ENCODE results near the gene NAA60. TPM values are rescaled to one million over a fixed set of nuclear protein-coding genes. Genes with fewer than 3 reads are reported as not detected.
"Not testable (repeated sequence)": the region's sequence is repeated elsewhere in the genome, so short reads cannot be mapped to it uniquely, and the experiment has no call there.

NAA60 gene
- total RNA-seq, 1 experiment from 2014 or later = 57.5 TPM

- H3K4me2 ChIP-seq = no peak overlapping the region
- no peaks in the 10 kb centered on the region for H3K27me3 ChIP-seq (ENCODE audit: insufficient read depth, low read depth)
- no peaks in the 10 kb centered on the region for H4K20me1 ChIP-seq (ENCODE audit: insufficient read depth)
- ChIA-PET CTCF (no interaction called here), POLR2A (ENCODE audit: unreplicated experiment) (no interaction called here)
- H2AFZ ChIP-seq = no peak overlapping the region
- no peak overlapping the region for H3K4me3 ChIP-seq
- H3K9me3 ChIP-seq (ENCODE audit: insufficient read depth, low read depth) = no peaks in the 10 kb centered on the region
- peaks cover 3% of the 10 kb centered on the region; the same call in 1 of the 2 replicates for H3F3A ChIP-seq (ENCODE audit: insufficient read depth, low read depth)
- no peak overlapping the region for H3K27ac ChIP-seq
- no TSS peak for BruUV-seq (replicated peaks)
- DNase-seq = no peak
- H3K4me1 ChIP-seq (replicated peaks; ENCODE audit: insufficient read depth) = peaks cover 19% of the 10 kb centered on the region
- intact Hi-C loops (cut with micrococcal nuclease; ENCODE audit: unreplicated experiment) = no loop called here
- no peaks in the 10 kb centered on the region for H3K36me3 ChIP-seq (ENCODE audit: low read depth)
- H3K9me2 ChIP-seq (ENCODE audit: insufficient read depth) = no peaks in the 10 kb centered on the region
- H3K79me2 ChIP-seq (ENCODE audit: low read depth) = peaks cover 15% of the 10 kb centered on the region
- TF ChIP-seq CTCF (conservative IDR thresholded peaks at IDR 0.05) = no peak
Observed at GRCh38 chr16:3498988-3499387, 55.5 kb downstream of the NAA60 start.

- not testable (repeated sequence) for H3F3A ChIP-seq (ENCODE audit: insufficient read depth, low read depth); H3K9me3 ChIP-seq (ENCODE audit: insufficient read depth, low read depth); H3K27ac ChIP-seq; H3K27me3 ChIP-seq (ENCODE audit: insufficient read depth, low read depth); H3K9me2 ChIP-seq (ENCODE audit: insufficient read depth); H4K20me1 ChIP-seq (ENCODE audit: insufficient read depth); H3K36me3 ChIP-seq (ENCODE audit: low read depth); DNase-seq
- CTCF ChIA-PET = interaction anchor here (0.7 kb wide), 1 partner anchor 11 kb away, joined by 10 read pairs; no protein-coding TSS in a partner anchor
- peak overlapping the region; percentile 84 for H2AFZ ChIP-seq
- peak overlapping the region; percentile 81 for H3K4me2 ChIP-seq
- BruUV-seq (replicated peaks) = TSS peak; percentile 61
- H3K4me3 ChIP-seq = peak overlapping the region; percentile 80
- H3K79me2 ChIP-seq (ENCODE audit: low read depth) = peaks cover 15% of the 10 kb centered on the region
- peaks cover 20% of the 10 kb centered on the region for H3K4me1 ChIP-seq (replicated peaks; ENCODE audit: insufficient read depth)
- intact Hi-C loops (cut with micrococcal nuclease; ENCODE audit: unreplicated experiment) = loop anchor here (2.0 to 10.0 kb wide), 4 partner anchors 99 to 317 kb away; partner anchors contain the start of genes OR1F1, ZNF174, ZNF263 and ZSCAN32
- POLR2A ChIA-PET (ENCODE audit: unreplicated experiment) = interaction anchor here (0.6 kb wide), 2 partner anchors 17 to 755 kb away, joined by 3 to 7 read pairs; no protein-coding TSS in a partner anchor
Observed at GRCh38 chr16:3501412-3501761, 57.9 kb downstream of the NAA60 start.

- Histone ChIP-seq H3K4me2 (peak overlapping the region; percentile 81), H3K4me1 (replicated peaks; ENCODE audit: insufficient read depth) (peaks cover 20% of the 10 kb centered on the region), H4K20me1 (ENCODE audit: insufficient read depth) (no peaks in the 10 kb centered on the region), H3K9me2 (ENCODE audit: insufficient read depth) (no peaks in the 10 kb centered on the region), H3K9me3 (ENCODE audit: insufficient read depth, low read depth) (no peaks in the 10 kb centered on the region), H3K36me3 (ENCODE audit: low read depth) (0 out of 2 replicates have a peak, but pooled peaks cover 5% of the 10 kb centered on the region), H2AFZ (peak overlapping the region; percentile 84; the same call in 1 of the 2 replicates), H3F3A (ENCODE audit: insufficient read depth, low read depth) (peaks cover 3% of the 10 kb centered on the region), H3K79me2 (ENCODE audit: low read depth) (peaks cover 15% of the 10 kb centered on the region), H3K4me3 (peak overlapping the region; percentile 80), H3K27ac (no peak overlapping the region), H3K27me3 (ENCODE audit: insufficient read depth, low read depth) (no peaks in the 10 kb centered on the region)
- DNase-seq = no peak
- POLR2A ChIA-PET (ENCODE audit: unreplicated experiment) = interaction anchor here (0.6 kb wide), 3 partner anchors 17 to 754 kb away, joined by 3 to 7 read pairs (median 3); no protein-coding TSS in a partner anchor
- intact Hi-C loops (cut with micrococcal nuclease; ENCODE audit: unreplicated experiment) = loop anchor here (2.0 to 10.0 kb wide), 4 partner anchors 100 to 317 kb away; partner anchors contain the start of genes OR1F1, ZNF174, ZNF263 and ZSCAN32
- TF ChIP-seq CTCF (conservative IDR thresholded peaks at IDR 0.05) (no peak), EZH2 (IDR thresholded peaks at IDR 0.05; ENCODE audit: low read depth) (no peak)
- CTCF ChIA-PET = interaction anchor here (0.7 kb wide), 1 partner anchor 11 kb away, joined by 10 read pairs; no protein-coding TSS in a partner anchor
- no TSS peak for BruUV-seq (replicated peaks)
Observed at GRCh38 chr16:3501783-3502400, 58.4 kb downstream of the NAA60 start.

Measured in PC-9 (cell line).